Activated CD4-positive, alpha-beta T cell treated with anti-CD3 and anti-CD28 coated beads for 48 hours (primary cell): Measurements from ENCODE around the gene MCM5.
A peak's percentile ranks its signal among the peaks of the same experiment; 100 is the strongest.
"Not testable (repeated sequence)": the region's sequence is repeated elsewhere in the genome, so short reads cannot be mapped to it uniquely, and the experiment has no call there.

ENCODE experiments used
- DNase-seq: peaks from one replicate; pipeline ENCODE4 v3.0.0-alpha.2; 2020

The MCM5 gene

GRCh38 chr22:35455529-35455928, 55.6 kb downstream of the MCM5 start:
- DNase-seq, result no peak

GRCh38 chr22:35456757-35457156, 56.8 kb downstream of the MCM5 start:
- DNase-seq, result no peak

GRCh38 chr22:35457729-35458546, 58.0 kb downstream of the MCM5 start:
- DNase-seq, result no peak

- DNase-seq, result no peak
Observed at GRCh38 chr22:35458547-35459422, 58.8 kb downstream of the MCM5 start.

GRCh38 chr22:35459423-35459894, 59.5 kb downstream of the MCM5 start:
- DNase-seq, result no peak

- not testable (repeated sequence) for DNase-seq
Observed at GRCh38 chr22:35459976-35460375, 60.0 kb downstream of the MCM5 start.

- DNase-seq, result no peak
Observed at GRCh38 chr22:35460688-35461087, 60.7 kb downstream of the MCM5 start.

- DNase-seq, result no peak
Observed at GRCh38 chr22:35462498-35463230, 62.7 kb downstream of the MCM5 start.

GRCh38 chr22:35463231-35463933, 63.4 kb downstream of the MCM5 start:
- no peak for DNase-seq

GRCh38 chr22:35464399-35464798, 64.5 kb downstream of the MCM5 start:
- DNase-seq, result no peak

GRCh38 chr22:35465109-35465701, 65.3 kb downstream of the MCM5 start:
- no peak for DNase-seq

GRCh38 chr22:35467681-35468434, 67.9 kb downstream of the MCM5 start:
- no peak for DNase-seq

GRCh38 chr22:35470903-35471321, 71.0 kb downstream of the MCM5 start:
- peak; percentile 15 for DNase-seq

GRCh38 chr22:35471566-35471965, 71.6 kb downstream of the MCM5 start:
- not testable (repeated sequence) for DNase-seq

GRCh38 chr22:35472488-35472887, 72.5 kb downstream of the MCM5 start:
- no peak for DNase-seq

- DNase-seq, result no peak
Observed at GRCh38 chr22:35473971-35474370, 74.0 kb downstream of the MCM5 start.
